Muscle layer of colon (tissue), 2 donors: ENCODE results near the gene NPPB.
"Not testable (repeated sequence)": the region's sequence is repeated elsewhere in the genome, so short reads cannot be mapped to it uniquely, and the experiment has no call there.

Experiments
- H3K27ac ChIP-seq: one replicate; pipeline ENCODE4 v1.7.0; 2013; ENCODE audit warnings: low read depth, mild to moderate bottlenecking, low read length, moderate library complexity
- H3K27me3 ChIP-seq, 2 donors: one replicate each; pipeline ENCODE4 v1.7.0; 2013; ENCODE audit warnings: low read length in 2 of 2, mild to moderate bottlenecking in 2 of 2; ENCODE audit not compliant: insufficient read depth in 2 of 2, control insufficient read depth in 1 of 2
- H3K36me3 ChIP-seq: one replicate; pipeline ENCODE4 v1.7.0; 2013; ENCODE audit warnings: mild to moderate bottlenecking, low read length; ENCODE audit not compliant: insufficient read depth
- H3K4me1 ChIP-seq: one replicate; pipeline ENCODE4 v1.7.0; 2013; ENCODE audit warnings: mild to moderate bottlenecking, low read length; ENCODE audit not compliant: insufficient read depth
- H3K4me3 ChIP-seq, 2 donors: one replicate each; pipeline ENCODE4 v1.7.0; 2013; ENCODE audit warnings: low read length in 2 of 2, low read depth in 1 of 2, mild to moderate bottlenecking in 1 of 2, moderate library complexity in 1 of 2
- H3K9ac ChIP-seq: one replicate; pipeline ENCODE4 v1.7.0; 2013; ENCODE audit warnings: low read length
- H3K9me3 ChIP-seq: one replicate; pipeline ENCODE4 v1.7.0; 2013; ENCODE audit warnings: mild to moderate bottlenecking, low read length
- donor health status: abdominal sarcoma.
- donor health status: Adenocarcinoma of cecum.

NPPB gene

GRCh38 chr1:11858613-11858967 lies at the start of gene NPPB:
Gene NPPB, minus strand, starts transcription at chr1:11858945. Its CDS starts 112 bp downstream, at chr1:11858833.
- Histone ChIP-seq H3K27me3 (peaks cover 12 to 30% of the 10 kb centered on the region in 2 donors), H3K4me3 (no peak within 1 kb of the TSS)

DNA sequence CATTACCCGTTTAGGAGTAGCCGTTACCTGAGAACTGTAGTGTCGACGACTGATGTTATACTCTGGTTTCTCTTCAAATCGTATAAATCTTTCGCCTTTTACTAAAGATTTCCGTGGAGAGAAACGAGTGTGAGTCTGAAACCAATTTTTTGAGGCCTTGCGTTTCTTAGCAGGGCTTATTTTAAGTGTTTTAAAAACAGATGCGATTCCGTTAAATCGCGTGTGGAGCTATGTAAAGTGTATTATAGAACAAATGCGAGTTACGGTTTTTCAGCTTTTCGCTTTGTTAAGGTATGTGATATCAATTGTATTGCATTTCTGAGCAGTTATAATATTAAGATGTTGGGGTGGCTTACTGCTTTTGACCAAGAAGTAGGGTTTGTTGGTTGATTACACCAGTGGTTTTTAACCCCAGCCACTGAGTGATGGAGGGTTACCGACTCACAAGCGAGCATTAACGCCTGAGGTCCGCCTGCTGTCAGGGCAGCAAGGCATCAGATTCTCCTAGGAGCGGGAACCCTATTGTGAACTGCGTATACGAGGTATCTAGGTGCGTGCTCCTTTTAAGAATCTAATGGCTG lies 49.4 kb upstream of the NPPB start:
- H3K27ac ChIP-seq = peak overlapping the region; percentile 84
- H3K9ac ChIP-seq = peak overlapping the region; percentile 96
- H3K27me3 ChIP-seq = no peaks in the 10 kb centered on the region
- H3K36me3 ChIP-seq = no peaks in the 10 kb centered on the region
- peak overlapping the region; percentile 76 to 91 for H3K4me3 ChIP-seq
- peaks cover 4% of the 10 kb centered on the region for H3K4me1 ChIP-seq
- H3K9me3 ChIP-seq = no peaks in the 10 kb centered on the region

More at GRCh38 chr1:11858613-11858967, at the start of gene NPPB:
- no peaks in the 10 kb centered on the region for H3K36me3 ChIP-seq
- H3K9ac ChIP-seq = no peak within 1 kb of the TSS
- H3K27ac ChIP-seq = no peak within 1 kb of the TSS
- H3K4me1 ChIP-seq = no peaks in the 10 kb centered on the region
- no peaks in the 10 kb centered on the region for H3K9me3 ChIP-seq

GRCh38 chr1:11907275-11908094 lies 48.7 kb upstream of the NPPB start:
- H3K9ac ChIP-seq = peak overlapping the region; percentile 96

GRCh38 chr1:11906870-11907269 lies 48.1 kb upstream of the NPPB start:
- H3K9ac ChIP-seq = no peak overlapping the region
- H3K27me3 ChIP-seq = no peaks in the 10 kb centered on the region
- H3K4me1 ChIP-seq = peaks cover 4% of the 10 kb centered on the region
- no peak overlapping the region for H3K4me3 ChIP-seq
- no peaks in the 10 kb centered on the region for H3K36me3 ChIP-seq
- no peak overlapping the region for H3K27ac ChIP-seq
- no peaks in the 10 kb centered on the region for H3K9me3 ChIP-seq

More at GRCh38 chr1:11907275-11908094, 48.7 kb upstream of the NPPB start:
- H3K4me3 ChIP-seq = peak overlapping the region in 1 of 2 donors; percentile 91
- H3K4me1 ChIP-seq = peaks cover 4% of the 10 kb centered on the region
- peak overlapping the region; percentile 84 for H3K27ac ChIP-seq
- no peaks in the 10 kb centered on the region for H3K36me3 ChIP-seq
- no peaks in the 10 kb centered on the region for H3K9me3 ChIP-seq
- no peaks in the 10 kb centered on the region for H3K27me3 ChIP-seq

DNA sequence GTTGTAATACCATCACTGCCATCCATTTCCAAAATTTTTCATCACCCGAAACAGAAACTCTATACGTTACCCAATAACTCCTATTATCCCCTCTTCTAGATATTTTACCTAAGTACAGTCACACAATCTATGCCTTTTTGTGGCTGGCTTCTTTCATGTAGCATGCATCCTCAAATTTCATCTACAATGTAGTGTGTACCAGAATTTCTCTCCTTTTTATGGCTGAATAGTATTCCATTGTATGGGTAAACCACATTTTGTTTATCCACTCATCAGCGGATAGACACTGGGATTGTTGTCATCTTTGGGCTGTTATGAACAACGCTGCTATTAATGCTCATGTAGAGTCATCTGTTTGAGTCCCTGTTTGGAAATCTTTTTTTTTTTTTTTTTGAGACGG lies 46.2 kb upstream of the NPPB start:
- no peaks in the 10 kb centered on the region for H3K9me3 ChIP-seq
- H3K36me3 ChIP-seq = no peaks in the 10 kb centered on the region
- no peak overlapping the region for H3K27ac ChIP-seq
- H3K27me3 ChIP-seq = no peaks in the 10 kb centered on the region
- H3K4me3 ChIP-seq = no peak overlapping the region
- no peak overlapping the region for H3K9ac ChIP-seq
- peaks cover 4% of the 10 kb centered on the region for H3K4me1 ChIP-seq

DNA sequence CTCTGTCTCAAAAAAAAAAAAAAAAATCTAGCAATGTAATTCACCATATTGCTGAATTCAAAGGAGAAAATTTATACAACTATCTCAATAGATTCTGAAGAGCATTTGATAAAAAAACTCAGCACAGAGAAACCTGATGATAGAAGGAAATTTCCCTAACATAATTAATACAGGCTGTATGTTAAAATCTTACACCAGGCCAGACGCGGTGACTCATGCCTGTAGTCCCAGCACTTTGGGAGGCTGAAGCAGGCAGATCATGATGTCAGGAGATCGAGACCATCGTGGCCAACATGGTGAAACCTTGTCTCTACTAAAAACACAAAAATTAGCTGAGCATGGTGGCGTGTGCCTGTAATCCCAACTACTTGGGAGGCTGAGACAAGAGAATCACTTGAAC lies 45.4 kb upstream of the NPPB start:
- H3K4me3 ChIP-seq, H3K27me3 ChIP-seq, H3K9ac ChIP-seq, H3K27ac ChIP-seq, H3K9me3 ChIP-seq, H3K36me3 ChIP-seq, H3K4me1 ChIP-seq: not testable (repeated sequence)

DNA sequence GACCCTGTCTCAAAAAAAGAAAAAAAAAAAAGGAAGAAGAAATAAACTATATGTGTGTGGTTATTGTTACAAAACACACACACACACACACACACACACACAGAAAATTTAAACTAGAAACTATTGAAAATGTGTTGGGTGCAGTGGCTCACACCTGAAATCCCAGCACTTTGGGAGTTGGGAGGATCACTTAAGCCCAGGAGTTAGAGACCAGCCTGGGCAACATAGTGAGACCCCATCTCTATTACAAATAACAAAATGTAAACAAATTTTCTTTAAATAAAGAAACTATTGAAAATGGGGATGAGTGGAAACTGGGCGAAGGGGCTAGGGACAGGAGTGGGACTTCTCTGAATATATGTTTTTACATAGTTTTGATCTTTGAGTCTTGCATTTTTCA lies 44.5 kb upstream of the NPPB start:
- Histone ChIP-seq H3K27me3 (peaks cover 0 to 12% of the 10 kb centered on the region in 2 donors), H3K9ac (no peak overlapping the region), H3K36me3 (no peaks in the 10 kb centered on the region), H3K27ac (no peak overlapping the region), H3K9me3 (no peaks in the 10 kb centered on the region), H3K4me3 (no peak overlapping the region), H3K4me1 (peaks cover 4% of the 10 kb centered on the region)

DNA sequence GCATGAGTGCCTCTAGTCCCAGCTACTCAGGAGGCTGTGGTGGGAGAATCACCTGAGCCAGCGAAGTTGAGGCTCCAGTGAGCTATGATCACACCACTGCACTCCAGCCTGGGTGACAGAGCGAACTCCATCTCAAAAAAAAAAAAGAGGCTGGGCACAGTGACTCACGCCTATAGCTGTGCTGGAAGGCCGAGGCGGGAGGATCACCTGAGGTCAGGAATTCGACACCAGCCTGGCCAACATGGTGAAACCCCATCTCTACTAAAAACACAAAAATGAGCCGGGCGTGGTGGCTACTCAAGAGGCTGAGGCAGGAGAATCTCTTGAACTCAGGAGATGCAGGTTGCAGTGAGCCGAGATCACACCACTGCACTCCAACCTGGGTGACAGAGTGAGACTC lies 42.7 kb upstream of the NPPB start:
- not testable (repeated sequence) for H3K36me3 ChIP-seq, H3K4me3 ChIP-seq, H3K27ac ChIP-seq, H3K9me3 ChIP-seq, H3K4me1 ChIP-seq, H3K9ac ChIP-seq
- H3K27me3 ChIP-seq = peaks cover 0 to 21% of the 10 kb centered on the region in 2 donors

DNA sequence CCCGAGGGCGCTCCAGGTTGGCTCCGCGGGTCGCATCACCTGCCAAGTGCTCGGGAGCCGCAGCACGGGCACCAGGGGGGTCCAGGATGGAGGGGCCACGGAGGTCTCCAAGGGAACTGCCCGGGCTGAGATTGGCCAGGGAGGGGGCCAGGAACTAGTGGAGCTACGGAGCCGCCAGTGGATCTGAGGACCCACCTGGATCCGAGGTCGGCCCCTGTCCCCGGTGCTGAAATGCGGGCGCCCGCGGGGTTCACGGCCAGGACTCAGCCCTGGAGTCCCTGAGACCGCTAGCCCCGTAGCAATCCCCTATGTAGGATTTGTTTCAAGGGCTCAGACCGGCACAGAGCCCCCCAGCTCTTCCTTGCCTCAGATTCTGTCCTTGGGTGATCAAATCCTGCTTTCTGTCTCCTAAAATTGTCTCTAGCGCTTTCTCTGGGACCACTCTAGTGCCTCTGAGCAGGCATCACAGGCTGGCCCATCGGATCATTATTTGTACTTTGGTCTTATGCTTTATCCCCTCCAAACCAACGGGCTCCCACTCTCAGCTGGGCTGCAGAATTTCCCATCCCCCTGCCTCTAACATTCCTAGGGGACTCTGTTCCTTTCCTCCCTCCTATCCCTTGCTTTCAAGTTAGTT lies 40.2 kb upstream of the NPPB start:
- Histone ChIP-seq H3K27me3 (peaks cover 0 to 29% of the 10 kb centered on the region in 2 donors), H3K9me3 (no peaks in the 10 kb centered on the region), H3K36me3 (no peaks in the 10 kb centered on the region), H3K4me3 (no peak overlapping the region), H3K9ac (no peak overlapping the region), H3K27ac (no peak overlapping the region), H3K4me1 (no peaks in the 10 kb centered on the region)

GRCh38 chr1:11898086-11898785 lies 39.5 kb upstream of the NPPB start:
- H3K4me1 ChIP-seq = no peaks in the 10 kb centered on the region
- no peaks in the 10 kb centered on the region for H3K36me3 ChIP-seq
- peaks cover 0 to 29% of the 10 kb centered on the region in 2 donors for H3K27me3 ChIP-seq
- H3K27ac ChIP-seq = no peak overlapping the region
- H3K9ac ChIP-seq = no peak overlapping the region
- no peaks in the 10 kb centered on the region for H3K9me3 ChIP-seq
- H3K4me3 ChIP-seq = no peak overlapping the region

- peaks cover 0 to 33% of the 10 kb centered on the region in 2 donors for H3K27me3 ChIP-seq
- not testable (repeated sequence) for H3K4me1 ChIP-seq, H3K9ac ChIP-seq, H3K27ac ChIP-seq, H3K4me3 ChIP-seq, H3K9me3 ChIP-seq, H3K36me3 ChIP-seq
These were observed 35.8 kb upstream of the NPPB start for GRCh38 chr1:11894501-11894900.
